H1 (cell line): ENCODE results near the gene KATNBL1.

ENCODE experiments used
- ATF2 ChIP-seq: IDR thresholded peaks from 2 replicates; pipeline ENCODE4 v1.6.1; 2012; ENCODE audit warnings: low read length, inconsistent platforms
- CHD1 ChIP-seq: IDR thresholded peaks from 2 replicates; pipeline ENCODE4 v1.6.1; 2012; ENCODE audit warnings: low read depth, low read length, improper control_type of control experiment
- CREB1 ChIP-seq: IDR thresholded peaks from 2 replicates; pipeline ENCODE4 v1.6.1; 2012; ENCODE audit warnings: inconsistent platforms
- POLR2A ChIP-seq, 2 experiments: IDR thresholded peaks; 1 replicate in 1 of 2; 2 replicates in 1 of 2; pipeline ENCODE4 v1.6.1; 2011; ENCODE audit warnings: low read depth in 2 of 2, low read length in 2 of 2, mild to moderate bottlenecking in 2 of 2; ENCODE audit errors: control extremely low read depth in 1 of 2
- POLR2AphosphoS5 ChIP-seq: IDR thresholded peaks from 2 replicates; pipeline ENCODE4 v1.6.1; 2011; ENCODE audit warnings: low read depth, low read length
- RNF2 ChIP-seq: fragments of 200-900, 300-1000 bp; sonication (generic); IDR thresholded peaks from 2 replicates; pipeline ENCODE4 v1.7.1; 2016; ENCODE audit warnings: borderline replicate concordance, low read depth, mild to moderate bottlenecking, antibody characterized with exemption, low read length; ENCODE audit not compliant: poor library complexity, severe bottlenecking; ENCODE audit errors: missing control alignments
- SIN3A ChIP-seq, 2 experiments: IDR thresholded peaks in 1 of 2; conservative IDR thresholded peaks in 1 of 2; 2 replicates each; pipeline ENCODE4 v1.6.1; 2011 to 2012; ENCODE audit warnings: low read length in 2 of 2, improper control_type of control experiment in 1 of 2, low read depth in 1 of 2, mild to moderate bottlenecking in 1 of 2
- SIRT6 ChIP-seq: IDR thresholded peaks from one replicate; pipeline ENCODE4 v1.7.1; 2012; ENCODE audit warnings: low read length, inconsistent platforms
- SP1 ChIP-seq: IDR thresholded peaks from 2 replicates; pipeline ENCODE4 v1.6.1; 2011; ENCODE audit warnings: low read depth, low read length
- SUZ12 ChIP-seq: fragments of 200-600 bp; sonication (generic); IDR thresholded peaks from 2 replicates; pipeline ENCODE4 v1.6.1; 2012; ENCODE audit warnings: mild to moderate bottlenecking, inconsistent platforms, low read length, moderate library complexity, mixed read lengths
- YY1 ChIP-seq: IDR thresholded peaks from 2 replicates; pipeline ENCODE4 v1.6.1; 2011; ENCODE audit warnings: low read depth, mild to moderate bottlenecking, low read length
- ZNF274 ChIP-seq: IDR thresholded peaks from 2 replicates; pipeline ENCODE4 v1.7.0; 2012; ENCODE audit warnings: low read length, borderline replicate concordance; ENCODE audit errors: extremely low read depth
- TF ChIP-seq, protein P1 (sequence below), 3 experiments: IDR thresholded peaks; 1 replicate in 2 of 3; 2 replicates in 1 of 3; pipeline versions ENCODE4 v1.5.1 to v1.6.1; 2011; ENCODE audit warnings: low read length in 3 of 3, mild to moderate bottlenecking in 3 of 3, inconsistent platforms in 2 of 3, low read depth in 1 of 3, moderate library complexity in 1 of 3; ENCODE audit not compliant: insufficient read depth in 1 of 3; ENCODE audit errors: control extremely low read depth in 1 of 3

DNA sequence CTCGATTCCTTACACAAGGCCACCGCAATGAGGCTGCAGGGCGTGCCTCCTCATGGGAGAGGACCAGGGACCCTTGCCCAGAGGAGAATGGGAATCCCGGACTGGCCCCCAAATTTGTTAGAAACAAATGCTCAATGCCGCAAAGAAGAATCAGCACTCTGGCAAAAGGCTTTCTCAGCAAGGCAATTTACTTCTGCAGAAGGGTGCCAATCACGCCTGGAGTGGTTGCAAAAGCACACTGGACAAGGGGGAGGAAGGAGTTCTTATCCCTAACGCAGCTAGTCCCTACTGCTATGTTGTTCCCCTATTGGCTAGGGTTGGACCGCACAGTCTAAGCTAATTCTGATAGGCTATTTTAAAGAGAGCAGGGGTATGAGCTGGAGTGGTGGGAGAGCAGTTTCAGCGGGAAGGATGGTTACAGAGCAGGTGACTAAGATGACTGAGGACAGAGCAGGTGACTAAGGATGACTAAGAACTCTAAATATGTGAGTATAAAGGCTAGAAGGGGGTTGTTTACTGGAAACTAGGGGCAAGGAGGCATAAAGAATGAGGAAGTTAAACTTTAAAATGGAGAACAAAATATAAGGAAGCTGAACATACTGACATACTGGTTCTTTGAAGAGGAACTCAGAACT is 48.5 kb downstream of the KATNBL1 start:
- TF ChIP-seq, protein P1, sequence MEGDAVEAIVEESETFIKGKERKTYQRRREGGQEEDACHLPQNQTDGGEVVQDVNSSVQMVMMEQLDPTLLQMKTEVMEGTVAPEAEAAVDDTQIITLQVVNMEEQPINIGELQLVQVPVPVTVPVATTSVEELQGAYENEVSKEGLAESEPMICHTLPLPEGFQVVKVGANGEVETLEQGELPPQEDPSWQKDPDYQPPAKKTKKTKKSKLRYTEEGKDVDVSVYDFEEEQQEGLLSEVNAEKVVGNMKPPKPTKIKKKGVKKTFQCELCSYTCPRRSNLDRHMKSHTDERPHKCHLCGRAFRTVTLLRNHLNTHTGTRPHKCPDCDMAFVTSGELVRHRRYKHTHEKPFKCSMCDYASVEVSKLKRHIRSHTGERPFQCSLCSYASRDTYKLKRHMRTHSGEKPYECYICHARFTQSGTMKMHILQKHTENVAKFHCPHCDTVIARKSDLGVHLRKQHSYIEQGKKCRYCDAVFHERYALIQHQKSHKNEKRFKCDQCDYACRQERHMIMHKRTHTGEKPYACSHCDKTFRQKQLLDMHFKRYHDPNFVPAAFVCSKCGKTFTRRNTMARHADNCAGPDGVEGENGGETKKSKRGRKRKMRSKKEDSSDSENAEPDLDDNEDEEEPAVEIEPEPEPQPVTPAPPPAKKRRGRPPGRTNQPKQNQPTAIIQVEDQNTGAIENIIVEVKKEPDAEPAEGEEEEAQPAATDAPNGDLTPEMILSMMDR (IDR thresholded peaks at IDR 0.05; ENCODE audit: control extremely low read depth in 1 of 3, insufficient read depth in 1 of 3, low read depth in 1 of 3, low read length in 3 of 3), result no peak
- TF ChIP-seq SP1, result no peak
- no peak for TF ChIP-seq ATF2
- no peak for TF ChIP-seq CHD1
- no peak for TF ChIP-seq YY1
- no peak for TF ChIP-seq SIRT6
- TF ChIP-seq CREB1, result no peak
- TF ChIP-seq POLR2AphosphoS5, result no peak
- no peak for TF ChIP-seq POLR2A (IDR thresholded peaks at IDR 0.05; ENCODE audit: control extremely low read depth in 1 of 2, low read depth in 2 of 2, low read length in 2 of 2)
- no peak for TF ChIP-seq SIN3A (conservative IDR thresholded peaks at IDR 0.05 in 1 of 2, IDR thresholded peaks at IDR 0.05 in 1 of 2; ENCODE audit: low read depth in 1 of 2, low read length in 2 of 2)
- no peak for TF ChIP-seq SUZ12
- TF ChIP-seq RNF2, result no peak
- TF ChIP-seq ZNF274, result no peak
